Measurements from ENCODE around the gene POLR1D.

DNA sequence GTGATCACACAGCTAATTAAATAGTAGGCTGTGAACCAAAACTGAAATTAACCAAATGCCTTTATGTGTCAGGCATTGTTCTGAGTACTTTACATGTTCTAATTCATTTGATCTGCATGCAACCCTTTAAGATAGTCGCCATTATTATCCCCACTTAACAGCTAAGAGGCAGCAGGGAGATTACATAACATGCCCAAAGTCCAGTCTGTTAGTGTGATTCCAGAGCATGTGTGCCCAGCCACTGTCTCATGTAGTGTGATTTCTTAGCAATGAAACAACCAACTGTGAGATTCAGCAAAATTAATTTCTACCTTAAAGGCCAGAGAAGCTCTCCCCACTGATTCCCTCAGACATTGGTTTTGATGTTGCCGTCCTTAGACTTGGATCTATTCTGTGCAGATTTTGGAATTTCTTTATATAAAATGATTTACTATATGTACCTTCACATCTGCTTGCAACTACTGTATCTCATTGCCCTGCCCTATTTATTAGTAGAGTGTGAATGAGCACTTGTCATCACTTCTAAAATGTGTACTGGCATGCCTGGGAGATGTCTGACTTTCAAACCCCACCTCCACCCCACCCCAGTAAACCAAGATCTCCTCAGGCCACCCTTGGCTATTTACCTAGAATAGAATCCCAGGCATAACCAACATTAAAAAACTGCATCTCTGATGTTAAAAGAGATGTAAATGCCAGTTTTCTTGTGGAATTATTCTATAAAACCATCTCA, 41.2 kb downstream of the POLR1D start:
- no peak for TF ChIP-seq NFYB (CRISPR knock-in tag; conservative IDR thresholded peaks at IDR 0.05; ENCODE audit: low read depth)
- TF ChIP-seq NR3C1 (CRISPR knock-in tag; conservative IDR thresholded peaks at IDR 0.05; ENCODE audit: low read depth) = no peak
- TF ChIP-seq, protein P1, sequence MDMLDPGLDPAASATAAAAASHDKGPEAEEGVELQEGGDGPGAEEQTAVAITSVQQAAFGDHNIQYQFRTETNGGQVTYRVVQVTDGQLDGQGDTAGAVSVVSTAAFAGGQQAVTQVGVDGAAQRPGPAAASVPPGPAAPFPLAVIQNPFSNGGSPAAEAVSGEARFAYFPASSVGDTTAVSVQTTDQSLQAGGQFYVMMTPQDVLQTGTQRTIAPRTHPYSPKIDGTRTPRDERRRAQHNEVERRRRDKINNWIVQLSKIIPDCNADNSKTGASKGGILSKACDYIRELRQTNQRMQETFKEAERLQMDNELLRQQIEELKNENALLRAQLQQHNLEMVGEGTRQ (CRISPR knock-in tag; IDR thresholded peaks at IDR 0.05) = no peak
- no peak for TF ChIP-seq ATF1 (CRISPR knock-in tag; IDR thresholded peaks at IDR 0.05)
- TF ChIP-seq RELA (CRISPR knock-in tag; IDR thresholded peaks at IDR 0.05; ENCODE audit: borderline replicate concordance) = no peak
- TF ChIP-seq CTCF (IDR thresholded peaks at IDR 0.05) = no peak
- TF ChIP-seq STAT6 (CRISPR knock-in tag; conservative IDR thresholded peaks at IDR 0.05; ENCODE audit: low read depth) = no peak
